Fibroblast of peridontal ligament (primary cell): Measurements from ENCODE around the gene YRDC.
"Not testable (repeated sequence)": the region's sequence is repeated elsewhere in the genome, so short reads cannot be mapped to it uniquely, and the experiment has no call there.

Experiments used
- DNase-seq: peaks from one replicate; pipeline ENCODE4 v3.0.0-alpha.2; 2010; ENCODE audit errors: extremely low read depth

Gene YRDC

GRCh38 chr1:37771440-37771839 is 36.6 kb downstream of the YRDC start:
- DNase-seq: not testable (repeated sequence)

GRCh38 chr1:37767488-37767887 is 40.5 kb downstream of the YRDC start:
- no peak for DNase-seq

- no peak for DNase-seq
Measured at GRCh38 chr1:37765916-37766664, 41.9 kb downstream of the YRDC start.

GRCh38 chr1:37764888-37765441 is 43.0 kb downstream of the YRDC start, which contains the start of gene EPHA10:
Gene EPHA10, minus strand, starts transcription at chr1:37765120. Its CDS starts 54 bp downstream, at chr1:37765066.
- no peak for DNase-seq

GRCh38 chr1:37764414-37764825 is 43.6 kb downstream of the YRDC start:
- DNase-seq: peak; percentile 23

- no peak for DNase-seq
Measured at GRCh38 chr1:37763791-37764413, 44.1 kb downstream of the YRDC start.

GRCh38 chr1:37762516-37762915 is 45.5 kb downstream of the YRDC start:
- no peak for DNase-seq

GRCh38 chr1:37761416-37762095 is 46.5 kb downstream of the YRDC start:
- DNase-seq: no peak

- DNase-seq: no peak
Measured at GRCh38 chr1:37759451-37759850, 48.6 kb downstream of the YRDC start.

- no peak for DNase-seq
Measured at GRCh38 chr1:37755951-37756560, 52.0 kb downstream of the YRDC start.

GRCh38 chr1:37755290-37755689 is 52.7 kb downstream of the YRDC start:
- DNase-seq: no peak

GRCh38 chr1:37753473-37754321 is 54.3 kb downstream of the YRDC start:
- DNase-seq: no peak
